ES-I3 (cell line): ENCODE results near the gene SYN1.

ENCODE experiments used
- H3K36me3 ChIP-seq: 2 replicates; pipeline ENCODE4 v1.6.1; 2013; ENCODE audit warnings: mild to moderate bottlenecking, low read length, control low read depth, moderate library complexity; ENCODE audit not compliant: insufficient read depth
- H3K4me1 ChIP-seq: 2 replicates; pipeline ENCODE4 v1.6.1; 2013; ENCODE audit warnings: mild to moderate bottlenecking, control low read depth, low read length; ENCODE audit not compliant: insufficient read depth
- H3K9ac ChIP-seq: 2 replicates; pipeline ENCODE4 v1.6.1; 2013; ENCODE audit warnings: low read depth, mild to moderate bottlenecking, low read length, moderate library complexity
- H3K9me3 ChIP-seq: 2 replicates; pipeline ENCODE4 v1.6.1; 2013; ENCODE audit warnings: mild to moderate bottlenecking, low read length, moderate library complexity; ENCODE audit not compliant: control insufficient read depth, insufficient read depth

SYN1 gene

GRCh38 chrX:47648376-47648775 is 28.7 kb upstream of the SYN1 start:
- peaks cover 2% of the 10 kb centered on the region; the same call in 1 of the 2 replicates for H3K36me3 ChIP-seq
- no peak overlapping the region for H3K9ac ChIP-seq
- H3K9me3 ChIP-seq, result no peaks in the 10 kb centered on the region
- no peaks in the 10 kb centered on the region; the same call in 1 of the 2 replicates for H3K4me1 ChIP-seq

GRCh38 chrX:47646636-47647035 is 27.0 kb upstream of the SYN1 start:
- no peaks in the 10 kb centered on the region; the same call in 1 of the 2 replicates for H3K4me1 ChIP-seq
- H3K9ac ChIP-seq, result no peak overlapping the region
- H3K9me3 ChIP-seq, result no peaks in the 10 kb centered on the region
- peaks cover 2% of the 10 kb centered on the region; the same call in 1 of the 2 replicates for H3K36me3 ChIP-seq

DNA sequence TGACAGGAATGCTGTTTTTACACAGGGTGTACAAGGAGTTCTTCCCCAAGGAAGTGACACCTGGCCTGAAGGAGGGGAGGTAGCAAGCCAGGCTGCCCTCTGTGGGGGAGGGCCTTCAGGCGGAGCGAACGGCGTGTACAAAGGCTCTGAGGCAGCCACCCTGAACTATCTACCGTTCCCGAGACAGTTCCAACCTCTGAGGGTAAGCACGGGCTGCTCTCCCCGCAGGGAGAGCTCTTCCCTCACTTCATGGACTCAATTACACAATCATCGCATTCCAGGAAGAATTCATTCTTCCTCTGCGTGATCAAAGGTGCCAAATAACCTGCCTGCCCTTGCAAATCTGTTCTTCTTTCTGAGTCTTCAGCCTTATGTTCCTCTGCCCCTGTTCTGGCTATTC is 25.9 kb upstream of the SYN1 start:
- Histone ChIP-seq H3K36me3 (peaks cover 7% of the 10 kb centered on the region), H3K9me3 (no peaks in the 10 kb centered on the region), H3K4me1 (no peaks in the 10 kb centered on the region; the same call in 1 of the 2 replicates), H3K9ac (no peak overlapping the region)

DNA sequence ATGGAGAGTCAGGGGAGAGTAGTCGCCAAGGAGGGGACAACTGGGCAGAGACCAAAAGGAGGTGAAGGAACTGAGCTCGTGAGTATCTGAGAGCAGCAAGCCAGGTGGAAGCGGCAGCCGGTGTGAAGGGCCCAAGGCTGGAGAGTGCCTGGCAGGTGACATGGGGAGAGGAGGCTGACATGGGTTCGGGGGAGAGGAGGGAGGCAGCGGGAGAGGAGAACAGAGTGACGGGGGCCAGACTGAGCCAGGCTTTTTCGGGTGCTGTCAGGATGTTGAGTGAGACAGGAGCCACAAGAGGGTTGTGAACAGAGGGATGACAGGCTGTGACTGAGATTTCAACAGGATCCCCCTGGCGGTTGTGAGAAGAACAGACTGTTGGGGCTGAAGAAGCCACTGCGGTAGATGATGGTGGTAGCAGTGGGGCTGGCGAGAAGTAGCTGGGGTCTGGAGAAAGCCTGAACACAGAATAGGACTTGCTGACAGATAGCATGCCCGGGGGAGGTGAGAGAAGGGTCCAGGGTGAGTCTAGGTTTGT is 25.0 kb upstream of the SYN1 start:
- H3K9me3 ChIP-seq, result no peaks in the 10 kb centered on the region; the same call in 1 of the 2 replicates
- H3K36me3 ChIP-seq, result peaks cover 15% of the 10 kb centered on the region

DNA sequence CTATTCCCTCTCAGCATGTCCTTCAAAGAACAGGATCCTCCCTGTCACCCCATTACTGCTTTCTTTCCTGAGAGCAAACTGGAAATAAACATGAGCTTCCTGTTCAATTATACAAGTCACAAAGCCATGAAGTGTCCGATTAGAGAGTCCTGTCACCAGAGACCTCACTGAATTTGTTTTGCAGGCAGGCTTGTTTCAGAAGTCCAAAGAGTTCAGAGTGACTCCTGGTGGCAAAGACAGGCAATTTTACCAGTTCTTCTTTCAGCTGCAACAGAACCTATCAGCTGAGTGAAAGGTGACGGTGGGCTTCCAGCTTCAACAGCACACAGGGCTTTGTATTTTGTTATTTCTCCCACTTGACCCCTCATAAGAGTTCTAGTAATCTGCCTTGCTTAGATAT is 24.3 kb upstream of the SYN1 start:
- Histone ChIP-seq H3K9ac (no peak overlapping the region), H3K4me1 (no peaks in the 10 kb centered on the region; the same call in 1 of the 2 replicates), H3K36me3 (peaks cover 17% of the 10 kb centered on the region)

More for the DNA sequence above, 25.0 kb upstream of the SYN1 start:
- Histone ChIP-seq H3K4me1 (no peaks in the 10 kb centered on the region; the same call in 1 of the 2 replicates), H3K9ac (no peak overlapping the region)

GRCh38 chrX:47638816-47639215 is 19.2 kb upstream of the SYN1 start:
- H3K9ac ChIP-seq, result no peak overlapping the region
- no peaks in the 10 kb centered on the region; the same call in 1 of the 2 replicates for H3K4me1 ChIP-seq
- peaks cover 19% of the 10 kb centered on the region for H3K36me3 ChIP-seq
- H3K9me3 ChIP-seq, result no peaks in the 10 kb centered on the region; the same call in 1 of the 2 replicates

More for the DNA sequence above, 24.3 kb upstream of the SYN1 start:
- H3K9me3 ChIP-seq, result no peaks in the 10 kb centered on the region; the same call in 1 of the 2 replicates

DNA sequence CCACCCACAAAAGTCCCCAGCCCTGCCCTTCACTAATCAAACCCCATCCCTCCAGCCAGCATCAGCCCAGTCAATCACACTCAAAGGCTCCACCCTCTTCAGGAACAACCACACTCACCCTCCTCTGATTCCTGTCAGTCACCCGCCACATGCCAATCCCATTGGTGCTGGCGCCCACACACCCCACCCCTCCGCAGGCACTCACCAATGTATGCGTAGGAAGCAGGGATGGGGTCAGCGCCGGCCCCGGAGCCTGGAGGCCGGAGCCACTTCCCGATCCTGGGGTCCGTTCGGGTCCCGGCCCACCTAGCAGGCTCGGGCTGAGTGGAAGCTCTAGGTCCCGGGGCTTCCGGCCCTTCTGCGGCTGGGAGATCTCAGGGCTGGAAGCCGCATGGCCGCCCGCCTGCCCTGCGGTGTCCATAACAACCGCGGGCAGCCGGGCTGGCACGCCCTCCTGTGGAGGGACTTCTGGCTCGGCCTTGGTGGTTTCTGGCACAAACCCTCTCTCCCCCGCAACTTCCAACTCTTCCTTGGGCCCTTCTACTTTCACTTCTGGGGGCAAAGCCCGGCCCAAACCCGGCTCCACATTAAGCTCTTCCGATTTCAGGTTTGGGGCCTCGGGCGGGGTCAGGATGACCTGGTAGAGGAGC is 18.0 kb upstream of the SYN1 start:
- peak overlapping the region; percentile 62 for H3K9ac ChIP-seq
- peaks cover 19% of the 10 kb centered on the region for H3K36me3 ChIP-seq
- H3K9me3 ChIP-seq, result no peaks in the 10 kb centered on the region; the same call in 1 of the 2 replicates
- H3K4me1 ChIP-seq, result no peaks in the 10 kb centered on the region; the same call in 1 of the 2 replicates

- Histone ChIP-seq H3K9ac (no peak overlapping the region), H3K36me3 (peaks cover 10% of the 10 kb centered on the region), H3K9me3 (no peaks in the 10 kb centered on the region; the same call in 1 of the 2 replicates), H3K4me1 (peaks cover 4% of the 10 kb centered on the region; the same call in 1 of the 2 replicates)
Observed at GRCh38 chrX:47634871-47635575, 15.4 kb upstream of the SYN1 start.

GRCh38 chrX:47633689-47634590 is 14.3 kb upstream of the SYN1 start:
- peaks cover 4% of the 10 kb centered on the region; the same call in 1 of the 2 replicates for H3K36me3 ChIP-seq
- H3K9ac ChIP-seq, result no peak overlapping the region

GRCh38 chrX:47632666-47633065 is 13.0 kb upstream of the SYN1 start:
- Histone ChIP-seq H3K4me1 (peaks cover 12% of the 10 kb centered on the region; the same call in 1 of the 2 replicates), H3K9ac (no peak overlapping the region), H3K9me3 (no peaks in the 10 kb centered on the region), H3K36me3 (peaks cover 4% of the 10 kb centered on the region; the same call in 1 of the 2 replicates)

More at GRCh38 chrX:47633689-47634590, 14.3 kb upstream of the SYN1 start:
- Histone ChIP-seq H3K9me3 (no peaks in the 10 kb centered on the region), H3K4me1 (peaks cover 8% of the 10 kb centered on the region; the same call in 1 of the 2 replicates)

GRCh38 chrX:47631676-47632075 is 12.0 kb upstream of the SYN1 start:
- Histone ChIP-seq H3K36me3 (peaks cover 4% of the 10 kb centered on the region; the same call in 1 of the 2 replicates), H3K4me1 (peaks cover 12% of the 10 kb centered on the region; the same call in 1 of the 2 replicates), H3K9me3 (no peaks in the 10 kb centered on the region), H3K9ac (no peak overlapping the region)

GRCh38 chrX:47629419-47630200 is 10.0 kb upstream of the SYN1 start, which contains the start of gene CFP:
TSS of gene CFP (minus strand) at chrX:47629930. CDS start at chrX:47629844, 86 bp downstream.
- H3K36me3 ChIP-seq, result peaks cover under 1% of the 10 kb centered on the region; the same call in 1 of the 2 replicates
- peaks cover 12% of the 10 kb centered on the region; the same call in 1 of the 2 replicates for H3K4me1 ChIP-seq
- H3K9me3 ChIP-seq, result no peaks in the 10 kb centered on the region
- no peak within 1 kb of the TSS for H3K9ac ChIP-seq

GRCh38 chrX:47628982-47629381 is 9.3 kb upstream of the SYN1 start:
- Histone ChIP-seq H3K9ac (no peak overlapping the region), H3K4me1 (peaks cover 12% of the 10 kb centered on the region; the same call in 1 of the 2 replicates), H3K36me3 (no peaks in the 10 kb centered on the region), H3K9me3 (no peaks in the 10 kb centered on the region)
